ENCODE data around the gene ZNF598.

DNA sequence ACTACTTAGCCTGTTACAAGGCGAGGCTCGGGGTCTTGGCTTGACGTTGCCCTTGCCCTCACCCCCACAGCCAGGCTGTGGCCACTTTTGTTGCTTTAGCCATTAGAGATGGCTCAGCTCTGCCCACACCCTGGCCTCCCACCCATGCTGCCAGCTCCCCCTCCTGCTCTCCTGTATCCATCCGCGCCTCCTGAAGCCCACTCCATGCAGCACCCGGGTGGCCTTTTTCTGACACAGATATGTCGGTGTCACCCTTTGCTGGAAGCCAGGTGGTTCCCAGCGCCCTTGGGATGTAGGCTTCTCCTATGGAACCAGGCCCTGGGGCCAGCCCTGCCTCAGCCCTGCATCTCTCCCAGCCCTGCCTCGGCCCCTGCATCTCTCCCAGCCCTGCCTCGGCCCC is 47.8 kb upstream of the ZNF598 start:
- TF ChIP-seq, protein P1, sequence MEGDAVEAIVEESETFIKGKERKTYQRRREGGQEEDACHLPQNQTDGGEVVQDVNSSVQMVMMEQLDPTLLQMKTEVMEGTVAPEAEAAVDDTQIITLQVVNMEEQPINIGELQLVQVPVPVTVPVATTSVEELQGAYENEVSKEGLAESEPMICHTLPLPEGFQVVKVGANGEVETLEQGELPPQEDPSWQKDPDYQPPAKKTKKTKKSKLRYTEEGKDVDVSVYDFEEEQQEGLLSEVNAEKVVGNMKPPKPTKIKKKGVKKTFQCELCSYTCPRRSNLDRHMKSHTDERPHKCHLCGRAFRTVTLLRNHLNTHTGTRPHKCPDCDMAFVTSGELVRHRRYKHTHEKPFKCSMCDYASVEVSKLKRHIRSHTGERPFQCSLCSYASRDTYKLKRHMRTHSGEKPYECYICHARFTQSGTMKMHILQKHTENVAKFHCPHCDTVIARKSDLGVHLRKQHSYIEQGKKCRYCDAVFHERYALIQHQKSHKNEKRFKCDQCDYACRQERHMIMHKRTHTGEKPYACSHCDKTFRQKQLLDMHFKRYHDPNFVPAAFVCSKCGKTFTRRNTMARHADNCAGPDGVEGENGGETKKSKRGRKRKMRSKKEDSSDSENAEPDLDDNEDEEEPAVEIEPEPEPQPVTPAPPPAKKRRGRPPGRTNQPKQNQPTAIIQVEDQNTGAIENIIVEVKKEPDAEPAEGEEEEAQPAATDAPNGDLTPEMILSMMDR (conservative IDR thresholded peaks at IDR 0.05; ENCODE audit: low read depth, low read length) = no peak
- TF ChIP-seq EZH2 (IDR thresholded peaks at IDR 0.05; ENCODE audit: low read length, unreplicated experiment) = no peak
- no peak for TF ChIP-seq EZH2phosphoT487 (IDR thresholded peaks at IDR 0.05; ENCODE audit: borderline replicate concordance, low read length)

Data from PC-3 (cell line).